ENCODE measurements around the gene EXT2.

EXT2 gene

GRCh38 chr11:44189986-44190882 is 94.8 kb downstream of the EXT2 start:
- peak overlapping the region; percentile 72 for H3K27ac ChIP-seq
- TF ChIP-seq ZFX (IDR thresholded peaks at IDR 0.05; ENCODE audit: borderline replicate concordance) (no peak), CTCF (IDR thresholded peaks at IDR 0.05) (no peak)

- H3K27ac ChIP-seq = peak overlapping the region; percentile 72
- TF ChIP-seq CTCF (IDR thresholded peaks at IDR 0.05) = no peak
These were observed 95.4 kb downstream of the EXT2 start for GRCh38 chr11:44190883-44191230.

GRCh38 chr11:44191322-44192016 is 96.0 kb downstream of the EXT2 start:
- TF ChIP-seq ZFX (IDR thresholded peaks at IDR 0.05; ENCODE audit: borderline replicate concordance) = no peak
- TF ChIP-seq CTCF (IDR thresholded peaks at IDR 0.05) = no peak; the same call in 1 of the 2 replicates
- peak overlapping the region; percentile 72 for H3K27ac ChIP-seq

GRCh38 chr11:44192017-44192385 is 96.5 kb downstream of the EXT2 start:
- peak overlapping the region; percentile 72 for H3K27ac ChIP-seq
- no peak for TF ChIP-seq CTCF (IDR thresholded peaks at IDR 0.05)
- no peak for TF ChIP-seq ZFX (IDR thresholded peaks at IDR 0.05; ENCODE audit: borderline replicate concordance)

- TF ChIP-seq CTCF (IDR thresholded peaks at IDR 0.05) = no peak
- TF ChIP-seq ZFX (IDR thresholded peaks at IDR 0.05; ENCODE audit: borderline replicate concordance) = no peak
- H3K27ac ChIP-seq = peak overlapping the region; percentile 72
These were observed 97.1 kb downstream of the EXT2 start for GRCh38 chr11:44192462-44193100.

GRCh38 chr11:44193856-44194255 is 98.4 kb downstream of the EXT2 start:
- TF ChIP-seq CTCF (IDR thresholded peaks at IDR 0.05) (no peak), ZFX (IDR thresholded peaks at IDR 0.05; ENCODE audit: borderline replicate concordance) (no peak)
- no peak overlapping the region for H3K27ac ChIP-seq

All from 22Rv1 (cell line).